Naive thymus-derived CD4-positive, alpha-beta T cell (primary cell): Measurements from ENCODE around the gene AMOTL2. TPM values are rescaled to one million over a fixed set of nuclear protein-coding genes. Genes with fewer than 3 reads are reported as not detected.

Experiments
- ATAC-seq: fragments of 150-1000 bp; cut with Tn5 transposase; 2 replicates; pipeline ENCODE4 v1.10.0; 2021; ENCODE audit warnings: mild to moderate bottlenecking, moderate library complexity
- CTCF ChIA-PET: fragments of 350-600 bp; sonication (Branson Sonifier 250); formaldehyde crosslinking; loops from one replicate; lab custom pipeline; 2021; ENCODE audit warnings: antibody characterized with exemption; lab: Charles Lee
- POLR2A ChIA-PET: fragments of 350-600 bp; sonication (Branson Sonifier 250); formaldehyde crosslinking; loops from one replicate; lab custom pipeline; 2021; ENCODE audit warnings: antibody characterized with exemption, inconsistent platforms; lab: Charles Lee
- DNase-seq, 9 donors: peaks; one replicate each; pipeline versions ENCODE4 v3.0.0 to v3.0.0-alpha.2; 2020 to 2022; ENCODE audit warnings: mixed read lengths in 1 of 9
- H3K27ac ChIP-seq: one replicate; pipeline ENCODE4 v1.7.0; 2013; ENCODE audit warnings: mild to moderate bottlenecking, low read depth, low read length, moderate library complexity
- H3K27me3 ChIP-seq, 2 donors: one replicate each; pipeline ENCODE4 v1.7.0; 2013; ENCODE audit warnings: low read length in 2 of 2, mild to moderate bottlenecking in 2 of 2, moderate library complexity in 2 of 2; ENCODE audit not compliant: control insufficient read depth in 2 of 2, insufficient read depth in 2 of 2
- H3K36me3 ChIP-seq, 3 experiments: 1 replicate in 2 of 3; 2 replicates in 1 of 3; pipeline ENCODE4 v1.7.0; 2013; ENCODE audit warnings: low read length in 3 of 3, mild to moderate bottlenecking in 3 of 3, moderate library complexity in 1 of 3; ENCODE audit not compliant: insufficient read depth in 3 of 3, control insufficient read depth in 2 of 3
- H3K4me1 ChIP-seq, 2 donors: one replicate each; pipeline ENCODE4 v1.7.0; 2013; ENCODE audit warnings: low read length in 2 of 2, mild to moderate bottlenecking in 2 of 2, moderate library complexity in 1 of 2; ENCODE audit not compliant: control insufficient read depth in 2 of 2, insufficient read depth in 2 of 2
- H3K4me3 ChIP-seq: 2 replicates; pipeline ENCODE4 v1.7.0; 2013; ENCODE audit warnings: mild to moderate bottlenecking, low read length
- H3K9me3 ChIP-seq, 3 experiments: 1 replicate in 2 of 3; 2 replicates in 1 of 3; pipeline ENCODE4 v1.7.0; 2013; ENCODE audit warnings: low read length in 3 of 3; ENCODE audit not compliant: control insufficient read depth in 2 of 3
- H3K27ac Mint-ChIP-seq, 9 donors: one replicate each; pipeline ENCODE4 v1.8.0; 2020 to 2022; ENCODE audit warnings: mixed read lengths in 9 of 9, mild to moderate bottlenecking in 8 of 9, moderate library complexity in 5 of 9, inconsistent platforms in 2 of 9
- H3K27me3 Mint-ChIP-seq, 5 donors: one replicate each; pipeline ENCODE4 v1.8.0; 2021 to 2022; ENCODE audit warnings: mixed read lengths in 5 of 5, mild to moderate bottlenecking in 1 of 5
- H3K36me3 Mint-ChIP-seq, 5 donors: one replicate each; pipeline ENCODE4 v1.8.0; 2020 to 2022; ENCODE audit warnings: mixed read lengths in 5 of 5, mild to moderate bottlenecking in 3 of 5, inconsistent platforms in 1 of 5
- H3K4me1 Mint-ChIP-seq, 7 donors: one replicate each; pipeline ENCODE4 v1.8.0; 2020 to 2022; ENCODE audit warnings: mixed read lengths in 7 of 7, mild to moderate bottlenecking in 3 of 7, inconsistent platforms in 1 of 7
- H3K4me3 Mint-ChIP-seq, 10 donors: one replicate each; pipeline ENCODE4 v1.8.0; 2020 to 2022; ENCODE audit warnings: mild to moderate bottlenecking in 10 of 10, mixed read lengths in 10 of 10, moderate library complexity in 6 of 10, inconsistent platforms in 2 of 10
- H3K9me3 Mint-ChIP-seq, 11 donors: one replicate each; pipeline ENCODE4 v1.8.0; 2020 to 2022; ENCODE audit warnings: mixed read lengths in 11 of 11, mild to moderate bottlenecking in 4 of 11, inconsistent platforms in 1 of 11, moderate library complexity in 1 of 11
- intact Hi-C, 2 donors: fragments of 100-400 bp; cut with micrococcal nuclease; formaldehyde crosslinking; loops; one replicate each; pipeline ENCODE4 v1.15.1; 2023
- polyA plus RNA-seq, 2 donors: library from polyadenylated mRNA; unstranded; fragments of 300-500 nt; fragmentation: Illumina TruSeq; gene quantifications; one replicate each; pipeline ENCODE4 v1.2.3, GENCODE V29; 2021
- total RNA-seq, 6 experiments: library from RNA in 5 of 6; stranded (reverse) in 5 of 6; gene quantifications; 1 replicate in 5 of 6; 2 replicates in 1 of 6; pipeline ENCODE4 v1.2.3 and lab custom pipeline; 2021 to 2026

The AMOTL2 gene
- total and polyA plus RNA-seq, 7 experiments from 2014 or later = 0.10 TPM; not detected in 6

GRCh38 chr3:134355416-134355815, 18.8 kb downstream of the AMOTL2 start:
- no peak for DNase-seq
- ChIA-PET CTCF (no interaction called here), POLR2A (no interaction called here)
- no peaks in the 10 kb centered on the region for H3K36me3 ChIP-seq
- no peaks in the 10 kb centered on the region for H3K4me1 ChIP-seq
- H3K27ac ChIP-seq = no peak overlapping the region
- H3K27ac Mint-ChIP-seq = no peak overlapping the region
- H3K4me3 Mint-ChIP-seq = no peak overlapping the region
- H3K27me3 ChIP-seq = no peaks in the 10 kb centered on the region
- no peaks in the 10 kb centered on the region for H3K9me3 Mint-ChIP-seq
- intact Hi-C loops = no loop called here
- H3K9me3 ChIP-seq = no peaks in the 10 kb centered on the region
- H3K4me1 Mint-ChIP-seq = peaks cover 0 to 6% (median 3%) of the 10 kb centered on the region in 7 donors
- H3K4me3 ChIP-seq = no peak overlapping the region
- no peaks in the 10 kb centered on the region for H3K36me3 Mint-ChIP-seq
- H3K27me3 Mint-ChIP-seq = no peaks in the 10 kb centered on the region
- ATAC-seq = no peak

GRCh38 chr3:134354612-134355251, 19.5 kb downstream of the AMOTL2 start:
- H3K27ac Mint-ChIP-seq = no peak overlapping the region
- no peaks in the 10 kb centered on the region for H3K27me3 Mint-ChIP-seq
- no peaks in the 10 kb centered on the region for H3K36me3 Mint-ChIP-seq
- Histone ChIP-seq H3K36me3 (no peaks in the 10 kb centered on the region), H3K9me3 (no peaks in the 10 kb centered on the region), H3K27me3 (no peaks in the 10 kb centered on the region), H3K27ac (no peak overlapping the region), H3K4me3 (no peak overlapping the region), H3K4me1 (no peaks in the 10 kb centered on the region)
- intact Hi-C loops = no loop called here
- ChIA-PET POLR2A (no interaction called here), CTCF (no interaction called here)
- H3K4me3 Mint-ChIP-seq = no peak overlapping the region
- ATAC-seq (no peak), DNase-seq (no peak)
- peaks cover 0 to 6% (median 3%) of the 10 kb centered on the region in 7 donors for H3K4me1 Mint-ChIP-seq
- H3K9me3 Mint-ChIP-seq = no peaks in the 10 kb centered on the region

- H3K4me3 ChIP-seq = no peak overlapping the region
- no peaks in the 10 kb centered on the region for H3K36me3 ChIP-seq
- H3K4me1 Mint-ChIP-seq = peaks cover 0 to 6% (median 3%) of the 10 kb centered on the region in 7 donors
- no peaks in the 10 kb centered on the region for H3K27me3 ChIP-seq
- no peaks in the 10 kb centered on the region for H3K36me3 Mint-ChIP-seq
- no peaks in the 10 kb centered on the region for H3K4me1 ChIP-seq
- POLR2A ChIA-PET = no interaction called here
- DNase-seq = no peak
- intact Hi-C loops = no loop called here
- no peaks in the 10 kb centered on the region for H3K9me3 ChIP-seq
- H3K27ac ChIP-seq = no peak overlapping the region
- H3K9me3 Mint-ChIP-seq = no peaks in the 10 kb centered on the region
- CTCF ChIA-PET = no interaction called here
- H3K4me3 Mint-ChIP-seq = no peak overlapping the region
- ATAC-seq = no peak
- no peaks in the 10 kb centered on the region for H3K27me3 Mint-ChIP-seq
- H3K27ac Mint-ChIP-seq = no peak overlapping the region
These were observed 20.2 kb downstream of the AMOTL2 start for GRCh38 chr3:134353831-134354611.

- H3K27me3 ChIP-seq = no peaks in the 10 kb centered on the region
- no peak overlapping the region for H3K27ac ChIP-seq
- Mint-ChIP-seq H3K27ac (no peak overlapping the region), H3K9me3 (peaks cover 0 to 3% (median 0%) of the 10 kb centered on the region in 11 donors), H3K4me1 (peaks cover 0 to 6% (median 3%) of the 10 kb centered on the region in 7 donors), H3K4me3 (no peak overlapping the region), H3K27me3 (no peaks in the 10 kb centered on the region), H3K36me3 (no peaks in the 10 kb centered on the region)
- no peaks in the 10 kb centered on the region for H3K9me3 ChIP-seq
- no peak for ATAC-seq
- H3K36me3 ChIP-seq = no peaks in the 10 kb centered on the region
- no peak for DNase-seq
- H3K4me1 ChIP-seq = no peaks in the 10 kb centered on the region
- H3K4me3 ChIP-seq = no peak overlapping the region
- intact Hi-C loops = no loop called here
- ChIA-PET POLR2A (no interaction called here), CTCF (no interaction called here)
These were observed 20.9 kb downstream of the AMOTL2 start for GRCh38 chr3:134353171-134353825.

GRCh38 chr3:134352031-134352671, 22.1 kb downstream of the AMOTL2 start:
- no peaks in the 10 kb centered on the region for H3K36me3 Mint-ChIP-seq
- H3K27me3 Mint-ChIP-seq = no peaks in the 10 kb centered on the region
- Histone ChIP-seq H3K27ac (no peak overlapping the region), H3K27me3 (no peaks in the 10 kb centered on the region), H3K4me3 (no peak overlapping the region), H3K4me1 (no peaks in the 10 kb centered on the region), H3K36me3 (no peaks in the 10 kb centered on the region), H3K9me3 (no peaks in the 10 kb centered on the region)
- DNase-seq (no peak), ATAC-seq (no peak)
- H3K9me3 Mint-ChIP-seq = peaks cover 0 to 9% (median 0%) of the 10 kb centered on the region in 11 donors
- intact Hi-C loops = no loop called here
- peaks cover 0 to 6% (median 3%) of the 10 kb centered on the region in 7 donors for H3K4me1 Mint-ChIP-seq
- no peak overlapping the region for H3K4me3 Mint-ChIP-seq
- CTCF ChIA-PET = no interaction called here
- POLR2A ChIA-PET = no interaction called here
- peak overlapping the region in 1 of 9 donors; percentile 12 for H3K27ac Mint-ChIP-seq

GRCh38 chr3:134351427-134351826, 22.8 kb downstream of the AMOTL2 start:
- Mint-ChIP-seq H3K4me3 (no peak overlapping the region), H3K27ac (no peak overlapping the region), H3K36me3 (peaks cover 0 to 5% (median 0%) of the 10 kb centered on the region in 5 donors), H3K4me1 (peaks cover 0 to 6% (median 3%) of the 10 kb centered on the region in 7 donors), H3K27me3 (peaks cover 0 to 3% (median 0%) of the 10 kb centered on the region in 5 donors), H3K9me3 (peaks cover 0 to 16% (median 6%) of the 10 kb centered on the region in 11 donors)
- Histone ChIP-seq H3K27ac (no peak overlapping the region), H3K36me3 (no peaks in the 10 kb centered on the region), H3K4me3 (no peak overlapping the region), H3K4me1 (no peaks in the 10 kb centered on the region), H3K27me3 (no peaks in the 10 kb centered on the region), H3K9me3 (no peaks in the 10 kb centered on the region)
- ATAC-seq = no peak
- POLR2A ChIA-PET = no interaction called here
- no peak for DNase-seq
- CTCF ChIA-PET = no interaction called here
- intact Hi-C loops = no loop called here
